NOMO-1 treated with dmso at 0.1 percent for 144 hours (cell line): Measurements from ENCODE around the gene SNX19.
A peak's percentile ranks its signal among the peaks of the same experiment; 100 is the strongest.
"Not testable (repeated sequence)": the region's sequence is repeated elsewhere in the genome, so short reads cannot be mapped to it uniquely, and the experiment has no call there.

Experiments
- DNase-seq: peaks from one replicate; lab custom pipeline; 2025; ENCODE audit not compliant: unreplicated experiment; lab: John Stamatoyannopoulos, UW

SNX19 gene, protein sequence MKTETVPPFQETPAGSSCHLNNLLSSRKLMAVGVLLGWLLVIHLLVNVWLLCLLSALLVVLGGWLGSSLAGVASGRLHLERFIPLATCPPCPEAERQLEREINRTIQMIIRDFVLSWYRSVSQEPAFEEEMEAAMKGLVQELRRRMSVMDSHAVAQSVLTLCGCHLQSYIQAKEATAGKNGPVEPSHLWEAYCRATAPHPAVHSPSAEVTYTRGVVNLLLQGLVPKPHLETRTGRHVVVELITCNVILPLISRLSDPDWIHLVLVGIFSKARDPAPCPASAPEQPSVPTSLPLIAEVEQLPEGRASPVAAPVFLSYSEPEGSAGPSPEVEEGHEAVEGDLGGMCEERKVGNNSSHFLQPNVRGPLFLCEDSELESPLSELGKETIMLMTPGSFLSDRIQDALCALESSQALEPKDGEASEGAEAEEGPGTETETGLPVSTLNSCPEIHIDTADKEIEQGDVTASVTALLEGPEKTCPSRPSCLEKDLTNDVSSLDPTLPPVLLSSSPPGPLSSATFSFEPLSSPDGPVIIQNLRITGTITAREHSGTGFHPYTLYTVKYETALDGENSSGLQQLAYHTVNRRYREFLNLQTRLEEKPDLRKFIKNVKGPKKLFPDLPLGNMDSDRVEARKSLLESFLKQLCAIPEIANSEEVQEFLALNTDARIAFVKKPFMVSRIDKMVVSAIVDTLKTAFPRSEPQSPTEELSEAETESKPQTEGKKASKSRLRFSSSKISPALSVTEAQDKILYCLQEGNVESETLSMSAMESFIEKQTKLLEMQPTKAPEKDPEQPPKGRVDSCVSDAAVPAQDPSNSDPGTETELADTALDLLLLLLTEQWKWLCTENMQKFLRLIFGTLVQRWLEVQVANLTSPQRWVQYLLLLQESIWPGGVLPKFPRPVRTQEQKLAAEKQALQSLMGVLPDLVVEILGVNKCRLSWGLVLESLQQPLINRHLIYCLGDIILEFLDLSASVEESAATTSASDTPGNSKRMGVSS

GRCh38 chr11:130916238-130916855 lies at the start of gene SNX19:
Gene SNX19, minus strand, starts transcription at chr11:130916479. Its CDS starts 540 bp downstream, at chr11:130915939.
- DNase-seq: peak; percentile 73

DNA sequence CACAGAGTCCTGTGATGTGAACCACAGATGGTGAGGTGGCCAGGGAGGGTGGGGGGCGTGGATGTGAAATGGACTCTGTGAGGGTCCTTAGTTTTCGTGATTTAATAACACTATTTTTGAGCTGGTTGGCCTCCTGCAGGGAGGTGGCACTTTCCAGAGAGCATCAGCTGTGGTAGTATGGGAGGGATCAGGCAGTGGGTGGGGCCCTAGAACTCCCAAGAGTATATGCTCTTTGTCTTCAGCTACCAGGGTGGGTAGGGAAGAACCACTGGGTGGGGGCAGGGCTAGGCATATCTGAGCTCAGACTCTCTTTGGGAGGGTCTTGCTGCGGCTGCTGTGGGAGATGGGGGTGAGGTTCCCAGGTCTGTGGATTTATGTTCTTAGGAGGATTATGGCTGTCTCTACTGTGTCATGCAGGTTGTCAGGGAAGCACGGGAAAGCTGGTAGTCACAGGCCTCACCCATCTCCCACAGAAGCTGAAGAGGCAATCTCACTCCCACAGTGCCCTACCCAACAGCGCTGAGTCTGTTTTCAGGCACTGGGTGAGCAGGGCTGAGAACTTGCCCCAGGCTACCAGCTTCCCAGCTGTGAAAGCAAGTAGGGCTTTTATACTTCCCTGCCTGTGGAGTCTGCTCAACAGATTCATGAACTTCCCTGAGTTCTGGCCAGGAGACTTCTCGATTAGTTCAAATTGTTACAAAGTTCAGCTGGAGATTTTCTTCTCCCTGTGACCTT lies 47.9 kb upstream of the SNX19 start:
- no peak for DNase-seq

- no peak for DNase-seq
These were observed 31.6 kb upstream of the SNX19 start for GRCh38 chr11:130947889-130948288.

- DNase-seq: no peak
These were observed 31.2 kb upstream of the SNX19 start for GRCh38 chr11:130947481-130947880.

- DNase-seq: no peak
These were observed 30.8 kb upstream of the SNX19 start for GRCh38 chr11:130947058-130947457.

DNA sequence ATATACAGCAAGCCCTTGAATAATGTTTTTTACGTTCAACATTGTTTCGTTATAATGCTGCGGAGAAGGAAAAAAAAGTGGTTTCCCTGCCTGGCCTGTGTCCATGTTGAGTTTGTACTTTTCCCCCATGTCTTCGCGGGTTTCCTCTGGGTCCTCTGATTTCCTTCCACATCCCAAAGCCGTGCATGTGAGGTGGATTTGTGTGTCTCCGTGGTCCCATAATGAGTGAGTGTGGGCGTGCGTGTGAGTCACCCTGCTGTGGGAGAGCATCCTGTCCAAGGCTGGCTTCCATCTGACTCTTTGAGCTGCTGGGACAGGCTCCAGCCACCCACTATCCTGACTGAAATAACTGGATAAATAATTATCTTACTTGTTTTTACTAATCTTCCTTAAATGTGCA lies 29.6 kb upstream of the SNX19 start:
- no peak for DNase-seq

DNA sequence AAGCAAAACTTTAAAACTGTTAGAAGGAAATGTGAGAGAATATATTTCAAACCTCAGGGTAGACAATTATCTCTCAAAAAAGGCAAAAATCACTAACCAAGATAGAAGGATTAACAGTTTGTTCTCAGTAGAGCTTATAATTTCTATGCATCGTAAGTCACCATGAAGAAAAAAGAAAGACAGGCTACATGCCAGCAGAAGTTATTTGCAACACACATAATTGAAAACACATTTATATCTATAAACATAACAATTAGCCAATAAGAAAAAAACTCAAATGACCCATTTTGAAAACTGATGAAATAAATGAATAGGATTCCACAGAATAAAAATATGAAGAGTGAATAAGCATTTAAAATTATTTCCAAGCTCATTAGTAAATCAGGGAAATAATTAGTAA lies 24.4 kb upstream of the SNX19 start:
- DNase-seq: no peak

- no peak for DNase-seq
These were observed 20.8 kb upstream of the SNX19 start for GRCh38 chr11:130937051-130937450.

DNA sequence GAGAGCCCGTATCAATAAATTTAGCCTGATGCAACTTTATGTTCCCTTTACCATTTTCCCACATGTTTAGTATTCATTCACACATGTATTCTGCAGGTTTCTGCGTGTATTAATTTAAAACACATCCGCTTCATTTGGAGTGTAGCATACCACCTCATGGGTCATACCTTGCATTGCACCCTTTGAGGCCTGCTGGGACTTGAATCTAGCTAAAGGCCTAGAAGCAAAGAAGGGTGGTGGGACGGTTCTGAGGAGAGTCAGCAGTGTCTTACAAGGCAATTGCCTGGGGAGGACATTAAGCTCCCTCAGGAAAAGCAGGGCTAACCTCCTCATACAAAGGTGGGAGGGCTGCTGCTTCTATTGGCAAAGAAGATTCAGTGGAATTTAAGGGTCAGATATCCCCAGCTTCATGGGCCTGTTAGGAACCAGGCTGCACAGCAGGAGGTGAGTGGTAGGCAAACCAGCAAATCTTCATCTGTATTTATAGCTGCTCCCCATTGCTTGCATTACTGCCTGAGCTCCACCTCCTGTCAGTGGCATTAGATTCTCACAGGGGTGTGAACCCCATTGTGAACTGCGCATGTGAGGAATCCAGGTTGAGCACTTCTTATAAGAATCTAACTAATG lies 15.9 kb upstream of the SNX19 start:
- DNase-seq: no peak

DNA sequence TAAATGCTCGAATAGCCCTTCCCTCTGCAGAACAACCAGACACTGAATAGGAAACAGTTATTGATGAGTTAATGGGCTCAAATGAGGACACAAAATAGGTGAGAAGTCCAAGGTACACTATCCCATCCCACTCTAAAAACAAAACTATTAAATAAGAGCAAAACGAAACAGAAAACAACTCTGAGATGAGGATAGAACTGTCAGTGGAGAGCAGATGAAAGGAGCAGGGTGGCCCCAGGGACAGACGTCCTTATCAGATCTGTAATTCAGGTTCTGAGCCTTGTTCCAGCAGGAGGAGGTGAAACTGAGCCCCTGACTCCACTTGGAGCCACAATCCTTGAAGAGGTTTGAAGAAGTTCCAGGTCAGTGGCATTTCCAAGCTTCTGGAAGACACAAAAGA lies 8.5 kb upstream of the SNX19 start:
- DNase-seq: no peak

GRCh38 chr11:130920612-130921011 lies 4.3 kb upstream of the SNX19 start:
- not testable (repeated sequence) for DNase-seq

DNA sequence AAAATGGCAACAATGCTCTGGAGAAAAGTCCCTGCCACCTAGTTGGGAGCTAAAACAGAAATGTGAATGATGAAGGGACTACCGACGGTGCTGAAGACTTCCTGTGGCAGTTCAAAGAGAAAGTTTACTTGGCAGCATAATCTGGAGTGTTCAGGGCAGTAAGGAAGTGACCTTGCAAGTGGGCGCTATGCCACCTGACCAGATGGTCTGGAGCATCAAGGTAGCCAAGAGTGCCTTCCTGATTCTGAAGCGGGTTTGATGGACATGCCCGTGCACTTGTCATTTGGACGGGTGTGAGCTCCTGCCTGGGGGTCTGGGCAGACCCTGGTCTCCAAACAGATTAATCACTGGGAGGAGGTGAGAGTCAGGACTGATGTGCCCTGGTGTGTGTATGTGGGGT lies 1.8 kb upstream of the SNX19 start:
- DNase-seq: no peak

GRCh38 chr11:130916910-130917309 lies 631 bp upstream of the SNX19 start:
- no peak for DNase-seq

DNA sequence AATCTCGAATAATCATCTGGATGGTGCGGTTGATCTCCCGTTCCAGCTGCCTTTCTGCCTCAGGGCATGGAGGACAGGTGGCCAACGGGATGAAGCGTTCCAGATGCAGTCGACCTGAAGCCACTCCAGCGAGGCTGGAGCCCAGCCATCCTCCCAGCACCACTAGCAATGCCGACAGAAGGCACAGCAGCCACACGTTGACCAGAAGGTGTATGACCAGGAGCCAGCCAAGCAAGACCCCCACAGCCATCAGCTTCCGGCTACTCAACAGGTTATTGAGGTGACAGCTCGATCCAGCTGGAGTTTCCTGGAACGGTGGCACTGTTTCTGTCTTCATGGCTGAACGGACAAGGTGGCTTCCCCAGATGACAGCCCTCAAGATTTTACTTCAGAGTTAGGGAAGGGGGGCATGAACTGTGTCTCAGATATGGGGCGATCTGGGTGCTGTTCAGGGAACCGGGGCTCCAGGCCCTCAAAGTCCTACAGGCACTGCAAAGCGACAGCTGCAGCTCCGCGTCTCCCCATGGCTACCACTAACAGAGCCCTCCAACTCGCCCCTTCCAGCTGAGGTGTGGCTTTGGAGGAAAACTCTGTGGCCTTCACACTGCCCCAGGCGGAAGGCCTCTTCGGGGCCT lies 559 bp downstream of the SNX19 start:
- no peak for DNase-seq

GRCh38 chr11:130913268-130913667 lies 3.0 kb downstream of the SNX19 start:
- DNase-seq: no peak

DNA sequence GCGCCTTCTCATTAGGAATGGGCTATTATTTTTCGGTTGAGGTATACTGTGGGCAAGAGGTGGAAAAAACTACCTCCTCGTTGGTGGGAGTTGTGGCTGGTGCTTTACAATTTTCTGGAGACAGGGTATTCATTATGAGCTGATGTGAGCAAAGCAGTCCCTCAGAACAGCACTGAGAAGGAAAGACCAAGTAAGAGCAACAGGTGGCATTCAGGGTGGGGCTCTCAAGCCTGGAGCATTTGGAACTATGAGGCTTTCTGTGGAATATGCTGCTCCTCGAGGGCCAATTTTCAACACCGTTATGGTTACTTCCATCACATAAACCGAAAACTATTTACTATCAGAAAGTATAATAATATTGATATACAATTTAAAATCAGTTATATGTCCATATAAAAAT lies 3.7 kb downstream of the SNX19 start:
- no peak for DNase-seq

DNA sequence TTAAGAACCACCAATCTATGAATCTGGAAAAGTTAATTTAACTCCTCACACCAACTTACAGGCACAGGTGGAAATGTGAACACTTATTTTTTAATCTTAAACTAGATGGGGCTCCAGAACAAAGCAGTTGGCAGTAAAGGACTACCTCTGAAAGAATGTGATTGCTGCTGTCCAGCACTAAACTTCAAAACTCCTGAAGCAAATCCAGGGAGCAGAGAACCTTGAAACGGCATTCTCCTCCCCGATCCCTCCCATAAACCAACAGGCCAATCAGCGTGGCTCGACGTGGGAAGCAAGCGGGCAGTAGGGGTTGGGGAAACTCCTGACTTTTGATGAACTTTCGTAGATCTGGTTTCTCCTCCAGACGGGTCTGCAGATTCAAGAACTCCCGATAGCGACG lies 5.0 kb downstream of the SNX19 start:
- DNase-seq: no peak

- DNase-seq: no peak
These were observed 6.6 kb downstream of the SNX19 start for GRCh38 chr11:130909650-130910049.

DNA sequence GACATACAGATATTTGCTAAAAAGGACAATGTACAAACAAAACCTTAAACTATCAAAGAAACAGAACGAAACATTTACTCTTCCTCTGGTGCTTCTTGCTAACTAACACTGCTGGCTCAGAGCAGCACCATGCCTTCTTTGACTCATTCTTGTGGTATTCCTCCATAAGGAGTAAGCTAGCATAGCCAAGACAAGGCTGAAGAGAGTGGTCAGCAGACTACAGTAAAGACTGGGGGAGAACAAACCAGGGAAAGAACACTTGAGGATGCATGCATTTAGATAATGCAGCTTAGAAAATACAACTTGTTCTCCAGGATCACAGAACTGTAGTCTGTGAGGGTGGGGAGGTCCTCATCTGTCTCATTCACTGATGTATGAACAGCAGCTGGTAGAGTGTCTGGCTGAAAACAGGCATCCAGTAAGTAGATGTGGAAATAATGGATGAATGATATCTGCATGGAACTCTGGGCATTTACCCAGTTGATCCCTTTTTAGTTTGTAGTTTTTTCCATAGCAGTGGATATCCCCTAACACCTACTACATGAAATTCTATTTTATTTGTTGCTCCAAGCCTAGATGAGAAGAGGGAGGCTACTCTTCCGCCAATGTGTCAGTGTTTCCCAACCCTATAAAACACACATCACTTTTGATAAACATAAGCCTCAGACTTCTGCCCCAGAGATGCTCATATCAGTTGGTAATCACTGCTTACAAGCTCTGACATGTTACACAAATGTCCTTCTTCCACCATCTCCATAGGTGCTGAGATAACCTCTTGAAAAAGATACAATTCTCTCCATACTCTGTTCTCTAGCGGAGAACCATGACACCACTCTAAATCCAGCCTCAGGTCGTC lies 7.3 kb downstream of the SNX19 start:
- no peak for DNase-seq
